ENCODE data around the gene ADGRA1.

Gene ADGRA1

GRCh38 chr10:133056651-133057178 is 31.0 kb upstream of the ADGRA1 start:
- no peak for DNase-seq

DNA sequence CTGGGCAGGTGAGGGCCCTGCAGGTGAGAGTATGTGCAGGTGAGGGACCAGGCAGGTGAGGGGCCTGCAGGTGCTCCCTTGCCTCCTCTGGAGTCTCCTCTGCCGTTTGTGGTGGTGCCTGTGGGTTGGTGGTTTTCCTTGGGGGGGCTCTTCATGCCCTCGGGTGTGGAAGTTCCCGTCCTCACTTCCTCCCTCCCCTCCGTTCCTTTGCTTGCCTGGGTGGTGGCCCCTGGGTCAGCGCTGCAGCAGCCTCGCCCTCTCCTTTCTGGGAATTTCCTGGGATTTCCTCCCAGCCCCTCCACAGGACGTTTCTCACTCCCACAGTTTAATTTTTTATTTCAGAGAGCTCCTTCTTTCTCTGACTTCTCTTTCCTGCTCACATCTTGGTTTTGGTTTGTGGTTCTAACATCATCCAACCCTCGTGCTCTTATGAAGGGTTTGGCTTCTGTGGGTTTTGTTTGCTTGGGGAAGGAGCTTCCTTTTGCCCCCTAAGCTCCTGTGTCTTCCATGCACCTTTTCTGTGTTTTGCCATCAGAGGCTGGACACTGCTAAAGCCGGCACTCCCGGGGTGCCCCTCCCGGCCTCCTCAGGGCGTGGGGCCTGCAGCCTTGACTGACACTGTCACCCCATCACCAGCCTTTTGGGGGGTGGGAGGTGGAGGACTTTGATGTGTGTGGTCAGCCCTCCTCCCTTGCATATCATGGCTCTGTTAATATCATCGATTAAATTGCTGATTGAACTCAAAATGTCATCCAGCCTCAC is 29.2 kb upstream of the ADGRA1 start:
- no peak for DNase-seq

GRCh38 chr10:133059093-133059470 is 28.6 kb upstream of the ADGRA1 start:
- DNase-seq, result no peak

- DNase-seq, result no peak
These were observed 28.2 kb upstream of the ADGRA1 start for GRCh38 chr10:133059571-133059970.

DNA sequence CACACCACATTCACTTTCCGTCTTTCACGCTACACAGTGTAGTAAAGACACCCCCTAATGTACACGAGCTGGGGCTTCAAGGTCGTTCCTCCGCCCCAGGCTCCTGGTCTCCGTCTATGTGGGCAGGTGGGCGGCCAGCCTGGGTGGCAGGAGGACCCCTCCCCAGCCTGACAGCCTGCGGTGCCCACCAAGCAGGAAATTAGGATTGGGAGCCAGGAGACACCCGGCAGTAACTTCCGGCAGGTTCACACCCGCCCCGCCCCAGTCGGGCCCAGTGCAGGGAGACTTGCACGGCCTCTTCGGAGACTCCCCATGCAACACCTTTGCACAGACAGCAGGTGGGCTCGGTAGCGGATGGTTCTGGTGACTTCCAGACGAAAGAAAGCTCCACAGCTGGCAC is 27.7 kb upstream of the ADGRA1 start:
- no peak for DNase-seq

DNA sequence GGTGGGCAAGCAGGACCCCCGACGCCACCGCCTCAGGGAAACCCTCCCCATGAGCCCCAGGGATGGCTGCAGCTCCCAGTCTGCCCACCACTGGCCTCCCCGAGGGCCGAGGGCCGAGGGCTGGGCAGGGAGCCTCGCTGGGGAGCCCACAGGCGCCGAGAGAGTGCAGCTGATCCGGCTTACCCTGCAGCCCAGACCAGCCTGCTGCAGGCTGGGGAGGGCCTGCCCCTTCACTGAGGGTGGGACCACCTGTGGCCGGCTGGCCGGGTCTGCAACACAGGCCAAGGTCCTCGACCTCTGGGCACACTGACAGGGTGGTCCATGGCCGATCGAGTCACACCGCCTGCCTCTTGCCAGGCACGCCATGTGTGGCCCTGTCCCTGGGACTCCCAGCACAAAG is 27.3 kb upstream of the ADGRA1 start:
- no peak for DNase-seq

DNA sequence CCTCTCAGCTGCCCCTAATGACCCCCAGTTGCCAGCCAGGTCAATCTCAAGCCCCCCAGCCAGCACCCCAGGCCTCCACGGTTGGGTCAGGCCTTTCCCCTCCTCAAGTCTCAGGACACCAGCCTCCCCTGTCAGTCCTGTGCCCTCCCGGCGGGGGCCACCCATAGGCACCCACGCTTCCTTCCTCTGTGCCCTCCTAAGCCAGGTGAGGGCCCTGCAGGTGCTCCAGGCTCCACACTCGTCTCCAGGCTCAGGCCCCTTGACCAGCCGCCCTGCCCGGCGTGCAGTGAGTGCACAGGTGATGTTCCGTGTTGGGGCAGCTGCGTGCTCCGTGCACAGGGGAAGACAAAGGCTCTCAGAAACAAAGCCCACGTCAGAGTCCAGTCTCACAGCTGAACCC is 26.8 kb upstream of the ADGRA1 start:
- DNase-seq, result no peak

DNA sequence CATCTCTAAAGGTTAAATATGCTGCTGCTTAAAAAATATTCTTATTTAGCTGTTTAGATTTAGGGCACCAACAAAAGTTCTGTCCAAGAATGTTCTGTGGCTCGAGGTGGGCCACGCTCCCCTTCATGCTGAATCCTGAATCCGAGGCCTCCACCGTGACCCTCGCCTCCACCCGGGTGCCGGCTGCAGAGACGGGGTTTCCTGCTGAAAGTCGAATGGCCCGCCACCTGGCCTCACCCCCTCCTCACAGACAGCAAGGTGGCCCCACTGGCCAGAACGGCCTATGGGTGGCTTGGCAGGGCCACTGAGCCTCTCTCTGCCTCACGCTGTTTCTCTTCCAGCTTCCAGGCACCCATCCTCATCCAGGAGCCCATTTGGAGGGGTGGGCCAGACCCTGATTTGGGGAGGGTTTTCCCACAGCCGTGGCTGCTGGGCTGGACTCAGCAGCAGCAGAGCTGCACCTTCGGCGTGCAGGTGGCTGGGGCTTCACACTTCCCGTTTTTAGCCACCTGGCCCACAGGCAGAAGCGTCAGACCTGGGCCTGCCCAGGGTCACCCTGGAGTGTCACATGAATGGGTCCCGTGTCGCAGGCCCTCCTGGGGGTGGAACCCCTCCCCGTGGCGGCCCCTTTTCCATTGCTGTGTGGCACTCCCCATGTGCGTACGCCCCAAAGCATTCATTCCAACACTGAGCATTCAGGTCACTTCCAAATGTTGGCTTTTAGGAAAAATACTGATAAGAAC is 26.3 kb upstream of the ADGRA1 start:
- DNase-seq, result no peak

DNA sequence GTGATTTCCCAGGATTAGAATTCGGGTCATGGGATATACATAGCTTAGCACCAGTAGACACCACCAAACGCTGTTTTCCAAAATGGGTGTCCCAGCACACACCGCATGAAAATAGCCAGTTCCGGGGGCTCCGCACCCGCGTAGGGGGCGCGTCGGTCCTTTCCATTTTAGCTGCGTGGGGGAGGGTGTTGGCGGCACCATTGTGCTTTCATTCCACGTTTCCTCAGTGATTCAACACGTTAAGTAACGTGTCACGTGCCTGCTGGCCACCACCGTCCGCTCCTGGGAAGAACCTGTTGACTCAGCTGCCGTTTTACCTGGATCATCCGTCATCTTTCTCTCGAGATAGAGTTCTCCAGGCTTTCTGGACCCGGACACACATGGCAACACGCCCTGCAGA is 25.6 kb upstream of the ADGRA1 start:
- DNase-seq, result no peak

GRCh38 chr10:133062635-133063034 is 25.1 kb upstream of the ADGRA1 start:
- no peak for DNase-seq

DNA sequence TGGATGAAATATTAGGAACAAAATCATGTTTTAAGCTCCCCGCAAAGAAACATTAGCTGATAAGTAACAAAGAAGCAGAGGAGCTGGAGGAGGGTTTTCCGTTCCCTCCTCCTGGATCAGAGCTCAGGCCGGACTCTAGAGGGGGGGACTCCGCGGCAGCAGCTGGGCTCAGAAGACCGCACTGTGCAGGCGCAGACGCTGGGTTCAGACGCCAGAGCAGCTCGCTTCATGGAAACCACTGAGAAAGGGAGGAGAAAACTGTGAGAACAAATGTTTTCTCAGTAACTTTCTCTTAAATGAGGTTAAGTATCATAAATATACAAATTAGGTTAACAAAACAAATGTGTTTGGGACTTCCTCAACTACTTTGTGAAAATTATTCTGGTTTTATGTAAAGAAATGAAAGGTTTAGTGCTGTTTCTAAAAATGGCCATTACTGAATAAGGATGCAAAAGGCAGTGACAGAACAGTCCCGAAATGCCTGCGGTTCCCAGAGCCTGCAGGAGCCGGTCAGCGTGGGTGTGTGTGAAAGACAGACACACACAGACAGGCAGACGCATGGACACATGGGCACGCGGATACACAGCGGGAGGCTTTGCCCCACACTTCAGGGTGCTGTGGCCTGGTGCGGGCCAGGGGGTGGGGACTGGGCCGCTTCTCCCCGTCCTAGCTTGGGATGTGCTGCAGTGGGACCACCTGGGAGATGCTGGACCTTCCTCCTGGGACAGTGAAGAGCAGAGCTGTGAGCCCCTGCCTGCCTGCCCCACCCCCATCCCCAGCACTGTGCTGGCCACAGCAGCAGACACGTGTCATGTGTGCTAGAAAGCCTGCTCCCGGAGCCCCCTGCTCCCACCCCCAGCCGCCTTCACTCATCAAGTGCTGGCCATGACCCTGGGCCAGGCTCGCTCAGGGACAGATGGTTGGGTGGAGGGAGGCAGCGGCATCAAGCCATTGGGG is 20.3 kb upstream of the ADGRA1 start:
- DNase-seq, result no peak

GRCh38 chr10:133068111-133069032 is 19.4 kb upstream of the ADGRA1 start:
- DNase-seq, result no peak

DNA sequence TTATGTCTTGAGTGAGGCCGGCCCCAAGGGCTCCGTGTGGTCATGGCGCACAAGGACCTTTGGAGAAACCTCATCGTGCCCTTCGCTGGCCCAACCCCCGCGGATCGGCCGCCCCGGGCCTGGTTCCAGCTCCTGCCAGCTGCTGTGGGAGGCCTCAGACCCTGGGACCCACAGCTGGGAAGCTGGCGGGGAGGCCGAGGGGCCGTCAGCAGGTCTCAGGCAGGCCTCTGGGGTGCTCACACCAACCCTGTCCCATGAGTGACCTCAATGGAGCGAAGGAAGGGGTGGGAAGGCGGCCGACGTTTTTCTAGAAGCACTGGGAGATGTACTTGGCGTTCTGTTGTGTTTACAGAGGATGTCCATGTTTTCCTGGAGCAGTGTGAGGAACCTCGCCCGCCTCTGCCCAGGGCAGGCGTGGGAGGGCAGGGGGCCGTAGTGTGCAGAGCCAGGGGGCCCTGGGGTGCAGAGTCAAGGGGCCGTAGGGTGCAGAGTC is 18.6 kb upstream of the ADGRA1 start:
- no peak for DNase-seq

DNA sequence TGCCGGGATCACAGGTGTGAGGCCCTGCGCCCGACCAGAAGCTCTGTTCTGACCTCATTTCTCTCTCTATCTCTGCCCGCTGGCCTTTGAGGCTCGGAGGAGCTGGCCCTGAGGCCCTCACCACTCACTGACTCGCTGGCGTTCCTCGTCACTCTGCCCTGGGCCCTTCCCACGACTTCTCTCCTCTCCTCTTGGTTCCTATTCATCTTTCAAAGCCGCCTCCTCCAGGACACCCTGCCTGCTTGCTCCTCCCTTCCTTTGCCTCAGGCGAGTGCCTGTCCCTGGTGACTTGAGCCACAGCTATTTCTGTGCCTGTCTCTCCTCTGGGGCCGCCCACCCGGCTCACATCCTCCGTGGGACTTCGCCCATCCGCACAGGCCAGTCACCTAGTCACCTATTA is 17.3 kb upstream of the ADGRA1 start:
- DNase-seq, result no peak

- DNase-seq, result no peak
These were observed 16.9 kb upstream of the ADGRA1 start for GRCh38 chr10:133070810-133071209.

DNA sequence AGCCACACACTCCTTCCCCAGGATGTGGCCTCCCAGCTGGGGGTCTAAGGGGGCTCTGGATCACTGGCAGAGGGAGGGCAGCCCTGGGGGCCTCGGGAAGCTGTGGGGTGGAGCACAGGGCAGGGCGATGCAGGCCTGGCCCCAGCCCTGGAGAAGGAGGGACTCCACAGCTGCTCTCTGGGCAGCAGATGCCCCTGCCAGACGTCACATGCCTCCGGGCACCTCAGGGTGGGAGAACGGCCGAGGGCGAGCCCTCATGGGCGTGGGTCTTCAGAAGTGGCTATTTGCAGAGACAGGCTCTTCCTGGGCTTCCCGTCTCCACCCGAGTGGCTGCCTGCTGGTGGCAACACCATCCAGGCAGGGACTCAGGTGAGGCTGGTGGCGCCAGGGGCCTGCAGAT is 16.0 kb upstream of the ADGRA1 start:
- no peak for DNase-seq

DNA sequence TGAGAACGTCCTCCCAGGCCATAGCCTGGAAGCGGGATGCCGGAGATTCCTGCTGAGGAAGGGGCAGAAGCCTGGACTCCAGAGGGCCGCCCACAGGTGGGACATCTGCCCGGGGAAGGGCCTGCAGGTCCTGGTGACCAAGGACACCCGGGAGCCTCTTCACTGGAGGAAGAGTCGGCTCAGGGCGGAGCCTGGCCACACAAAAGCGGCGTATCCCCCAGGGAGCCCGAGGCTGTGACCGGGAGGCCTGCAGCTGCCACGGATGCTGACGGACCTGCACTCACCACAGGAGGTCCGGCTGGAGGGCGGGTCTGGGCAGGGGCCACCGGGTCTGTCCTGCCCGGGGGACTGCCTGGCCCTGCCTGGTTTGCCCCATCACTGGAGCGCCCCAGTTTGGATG is 15.5 kb upstream of the ADGRA1 start:
- DNase-seq, result no peak

- no peak for DNase-seq
These were observed 14.9 kb upstream of the ADGRA1 start for GRCh38 chr10:133072720-133073390.

GRCh38 chr10:133075346-133076137 is 12.2 kb upstream of the ADGRA1 start:
- DNase-seq, result no peak

DNA sequence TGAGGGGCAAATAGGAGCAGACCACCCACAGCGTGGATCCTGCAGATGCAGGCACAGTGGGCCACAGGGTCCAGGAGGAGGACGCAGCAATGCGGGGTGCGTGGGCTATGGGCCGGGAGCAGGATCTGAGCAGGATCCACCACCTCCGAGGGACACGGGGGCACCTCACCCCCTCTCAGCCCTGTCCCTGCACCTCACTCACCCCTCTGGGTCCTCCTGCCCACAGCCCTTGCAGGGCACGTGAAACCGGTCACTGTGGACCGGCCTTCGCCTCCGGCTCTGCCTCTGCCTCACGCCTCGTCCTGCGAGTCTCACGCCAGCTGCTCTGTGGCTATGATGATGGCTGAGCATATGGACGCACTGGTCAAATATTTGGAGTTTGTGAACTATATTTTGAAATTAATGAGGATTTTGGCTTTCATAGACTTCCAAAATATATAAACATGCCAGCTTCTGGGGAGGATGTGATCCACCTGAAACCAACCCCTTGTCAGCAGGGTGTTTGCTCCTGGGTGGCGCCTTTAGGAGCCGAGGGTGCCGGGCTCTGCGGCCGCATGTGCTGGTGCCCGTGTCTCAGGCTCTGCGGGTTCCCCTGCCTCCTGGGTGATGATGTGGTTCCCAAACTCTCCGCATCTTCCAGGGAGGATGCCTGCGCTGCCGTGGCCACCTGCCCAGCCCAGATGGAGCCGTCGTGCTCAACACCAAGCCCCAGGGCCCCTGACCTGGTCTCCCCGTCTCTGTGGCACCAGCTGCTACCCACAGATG is 11.3 kb upstream of the ADGRA1 start:
- DNase-seq, result no peak

Measured in CD4-positive, alpha-beta T cell treated with Interleukin-1 beta for 1 hour (primary cell).